ENCODE results near the gene DISC1.

Gene DISC1

GRCh38 chr1:231923491-231924041 lies 297.0 kb downstream of the DISC1 start:
- H3K4me1 Mint-ChIP-seq (ENCODE audit: low read depth) = peaks cover 4% of the 10 kb centered on the region

GRCh38 chr1:231924180-231924579 lies 297.6 kb downstream of the DISC1 start:
- no peaks in the 10 kb centered on the region for H3K27me3 Mint-ChIP-seq
- H3K9me3 Mint-ChIP-seq = no peaks in the 10 kb centered on the region
- no peak overlapping the region for H3K27ac Mint-ChIP-seq
- peaks cover 4% of the 10 kb centered on the region for H3K4me1 Mint-ChIP-seq (ENCODE audit: low read depth)
- intact Hi-C loops (cut with micrococcal nuclease) = no loop called here
- peaks cover 15% of the 10 kb centered on the region for H3K36me3 Mint-ChIP-seq (ENCODE audit: low read depth)
- no peak overlapping the region for H3K4me3 Mint-ChIP-seq

More at GRCh38 chr1:231923491-231924041, 297.0 kb downstream of the DISC1 start:
- Mint-ChIP-seq H3K27me3 (no peaks in the 10 kb centered on the region), H3K4me3 (no peak overlapping the region), H3K36me3 (ENCODE audit: low read depth) (peaks cover 15% of the 10 kb centered on the region), H3K9me3 (no peaks in the 10 kb centered on the region), H3K27ac (no peak overlapping the region)
- intact Hi-C loops (cut with micrococcal nuclease) = no loop called here

- no peak overlapping the region for H3K4me3 Mint-ChIP-seq
- peaks cover 10% of the 10 kb centered on the region for H3K4me1 Mint-ChIP-seq (ENCODE audit: low read depth)
- H3K9me3 Mint-ChIP-seq = no peaks in the 10 kb centered on the region
- no peaks in the 10 kb centered on the region for H3K27me3 Mint-ChIP-seq
- peaks cover 15% of the 10 kb centered on the region for H3K36me3 Mint-ChIP-seq (ENCODE audit: low read depth)
- no peak overlapping the region for H3K27ac Mint-ChIP-seq
- intact Hi-C loops (cut with micrococcal nuclease) = no loop called here
Observed at GRCh38 chr1:231925864-231926263, 299.3 kb downstream of the DISC1 start.

- intact Hi-C loops (cut with micrococcal nuclease) = no loop called here
- H3K27ac Mint-ChIP-seq = no peak overlapping the region
- peaks cover 15% of the 10 kb centered on the region for H3K36me3 Mint-ChIP-seq (ENCODE audit: low read depth)
- H3K9me3 Mint-ChIP-seq = no peaks in the 10 kb centered on the region
- no peak overlapping the region for H3K4me3 Mint-ChIP-seq
- no peaks in the 10 kb centered on the region for H3K27me3 Mint-ChIP-seq
- H3K4me1 Mint-ChIP-seq (ENCODE audit: low read depth) = peaks cover 10% of the 10 kb centered on the region
Observed at GRCh38 chr1:231926340-231926739, 299.8 kb downstream of the DISC1 start.

- intact Hi-C loops (cut with micrococcal nuclease) = no loop called here
- no peak overlapping the region for H3K27ac Mint-ChIP-seq
- H3K9me3 Mint-ChIP-seq = no peaks in the 10 kb centered on the region
- no peak overlapping the region for H3K4me3 Mint-ChIP-seq
- H3K27me3 Mint-ChIP-seq = no peaks in the 10 kb centered on the region
- peaks cover 15% of the 10 kb centered on the region for H3K36me3 Mint-ChIP-seq (ENCODE audit: low read depth)
- peaks cover 10% of the 10 kb centered on the region for H3K4me1 Mint-ChIP-seq (ENCODE audit: low read depth)
Observed at GRCh38 chr1:231926933-231927332, 300.3 kb downstream of the DISC1 start.

- intact Hi-C loops (cut with micrococcal nuclease) = no loop called here
Observed at GRCh38 chr1:231927431-231927830, 300.8 kb downstream of the DISC1 start.

GRCh38 chr1:231929311-231929710 lies 302.7 kb downstream of the DISC1 start:
- H3K4me1 Mint-ChIP-seq (ENCODE audit: low read depth) = peaks cover 10% of the 10 kb centered on the region
- no peaks in the 10 kb centered on the region for H3K27me3 Mint-ChIP-seq
- H3K4me3 Mint-ChIP-seq = no peak overlapping the region
- H3K36me3 Mint-ChIP-seq (ENCODE audit: low read depth) = peaks cover 15% of the 10 kb centered on the region
- H3K9me3 Mint-ChIP-seq = no peaks in the 10 kb centered on the region
- intact Hi-C loops (cut with micrococcal nuclease) = no loop called here
- peak overlapping the region; percentile 4 for H3K27ac Mint-ChIP-seq

More at GRCh38 chr1:231927431-231927830, 300.8 kb downstream of the DISC1 start:
- H3K27me3 Mint-ChIP-seq = no peaks in the 10 kb centered on the region
- H3K27ac Mint-ChIP-seq = no peak overlapping the region
- H3K4me1 Mint-ChIP-seq (ENCODE audit: low read depth) = peaks cover 10% of the 10 kb centered on the region
- H3K9me3 Mint-ChIP-seq = no peaks in the 10 kb centered on the region
- no peak overlapping the region for H3K4me3 Mint-ChIP-seq
- H3K36me3 Mint-ChIP-seq (ENCODE audit: low read depth) = peaks cover 15% of the 10 kb centered on the region

- peaks cover 15% of the 10 kb centered on the region for H3K4me1 Mint-ChIP-seq (ENCODE audit: low read depth)
- H3K36me3 Mint-ChIP-seq (ENCODE audit: low read depth) = peaks cover 13% of the 10 kb centered on the region
- H3K27ac Mint-ChIP-seq = no peak overlapping the region
- no peak overlapping the region for H3K4me3 Mint-ChIP-seq
- H3K9me3 Mint-ChIP-seq = no peaks in the 10 kb centered on the region
- intact Hi-C loops (cut with micrococcal nuclease) = no loop called here
- H3K27me3 Mint-ChIP-seq = no peaks in the 10 kb centered on the region
Observed at GRCh38 chr1:231930257-231930947, 303.8 kb downstream of the DISC1 start.

- peaks cover 15% of the 10 kb centered on the region for H3K4me1 Mint-ChIP-seq (ENCODE audit: low read depth)
- H3K27me3 Mint-ChIP-seq = no peaks in the 10 kb centered on the region
- no peaks in the 10 kb centered on the region for H3K9me3 Mint-ChIP-seq
- no peak overlapping the region for H3K27ac Mint-ChIP-seq
- no peak overlapping the region for H3K4me3 Mint-ChIP-seq
- peaks cover 6% of the 10 kb centered on the region for H3K36me3 Mint-ChIP-seq (ENCODE audit: low read depth)
- intact Hi-C loops (cut with micrococcal nuclease) = no loop called here
Observed at GRCh38 chr1:231931146-231931545, 304.6 kb downstream of the DISC1 start.

GRCh38 chr1:231931846-231932454 lies 305.4 kb downstream of the DISC1 start:
- Mint-ChIP-seq H3K4me1 (ENCODE audit: low read depth) (peaks cover 15% of the 10 kb centered on the region), H3K9me3 (no peaks in the 10 kb centered on the region), H3K36me3 (ENCODE audit: low read depth) (peaks cover 6% of the 10 kb centered on the region), H3K27me3 (no peaks in the 10 kb centered on the region), H3K27ac (no peak overlapping the region), H3K4me3 (no peak overlapping the region)
- intact Hi-C loops (cut with micrococcal nuclease) = no loop called here

GRCh38 chr1:231933711-231934626 lies 307.4 kb downstream of the DISC1 start:
- intact Hi-C loops (cut with micrococcal nuclease) = no loop called here
- Mint-ChIP-seq H3K4me1 (ENCODE audit: low read depth) (peaks cover 13% of the 10 kb centered on the region), H3K9me3 (no peaks in the 10 kb centered on the region), H3K36me3 (ENCODE audit: low read depth) (peaks cover 8% of the 10 kb centered on the region), H3K4me3 (no peak overlapping the region), H3K27ac (no peak overlapping the region), H3K27me3 (no peaks in the 10 kb centered on the region)

- Mint-ChIP-seq H3K27me3 (no peaks in the 10 kb centered on the region), H3K9me3 (no peaks in the 10 kb centered on the region), H3K4me1 (ENCODE audit: low read depth) (peaks cover 5% of the 10 kb centered on the region), H3K27ac (no peak overlapping the region), H3K36me3 (ENCODE audit: low read depth) (peaks cover 10% of the 10 kb centered on the region), H3K4me3 (no peak overlapping the region)
- intact Hi-C loops (cut with micrococcal nuclease) = no loop called here
Observed at GRCh38 chr1:231934797-231935196, 308.2 kb downstream of the DISC1 start.

GRCh38 chr1:231935856-231936255 lies 309.3 kb downstream of the DISC1 start:
- Mint-ChIP-seq H3K27me3 (no peaks in the 10 kb centered on the region), H3K36me3 (ENCODE audit: low read depth) (peaks cover 19% of the 10 kb centered on the region), H3K9me3 (no peaks in the 10 kb centered on the region), H3K4me1 (ENCODE audit: low read depth) (peaks cover 5% of the 10 kb centered on the region), H3K4me3 (no peak overlapping the region), H3K27ac (no peak overlapping the region)
- intact Hi-C loops (cut with micrococcal nuclease) = no loop called here
